Panc1 (cell line): ENCODE measurements around the gene LEFTY2.

Experiments
- POLR2AphosphoS5 ChIP-seq: IDR thresholded peaks from 2 replicates; pipeline ENCODE4 v1.6.1; 2012; ENCODE audit warnings: mild to moderate bottlenecking, low read depth, low read length, moderate library complexity
- SIN3A ChIP-seq: IDR thresholded peaks from 2 replicates; pipeline ENCODE4 v1.6.1; 2012; ENCODE audit warnings: low read depth, mild to moderate bottlenecking, low read length, moderate library complexity, borderline replicate concordance; ENCODE audit not compliant: insufficient read depth
- TF ChIP-seq, protein P1 (sequence below): fragments of 450-650 bp; IDR thresholded peaks from 2 replicates; pipeline ENCODE4 v1.5.1; 2017; ENCODE audit warnings: mild to moderate bottlenecking

DNA sequence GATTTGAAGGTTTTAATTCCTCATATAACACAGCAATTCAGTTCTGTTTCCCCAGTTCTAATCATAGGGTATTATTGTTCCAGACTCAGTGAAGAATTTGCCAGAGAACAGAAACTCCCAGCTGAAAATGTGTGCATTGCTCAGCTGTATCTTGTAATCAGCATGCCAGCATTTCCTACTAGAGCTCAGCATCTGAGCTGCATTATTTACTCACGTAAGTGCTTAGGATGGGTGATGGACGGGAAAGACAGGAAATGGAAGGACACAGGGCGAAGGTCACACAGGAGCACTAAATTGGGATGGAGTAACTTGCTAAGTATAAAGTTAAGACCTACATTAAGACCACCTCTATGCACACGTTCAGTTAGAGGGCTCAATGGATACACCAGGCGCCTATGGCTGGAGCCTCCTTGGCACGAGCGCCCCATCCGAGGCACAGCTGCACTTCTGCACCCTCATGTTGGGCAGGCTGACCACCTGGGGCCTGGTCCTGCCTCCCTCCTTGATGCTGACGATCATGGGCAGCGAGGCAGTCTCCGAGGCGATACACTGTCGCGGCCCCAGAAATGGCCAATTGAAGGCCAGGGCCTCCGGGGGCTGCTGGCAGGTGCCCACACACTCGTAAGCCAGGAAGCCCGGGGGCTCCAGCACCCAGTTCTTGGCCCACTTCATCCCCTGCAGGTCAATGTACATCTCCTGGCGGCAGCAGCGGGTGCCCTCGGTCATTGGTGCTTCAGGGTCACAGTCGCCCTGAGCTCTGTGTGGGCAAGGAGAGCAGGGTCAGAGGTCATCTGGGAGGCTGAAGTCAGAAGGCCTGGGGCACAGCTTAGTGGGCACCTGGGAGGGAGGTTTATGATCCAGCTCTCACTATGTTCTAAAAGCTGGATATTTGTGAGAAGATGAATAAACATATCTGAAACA, 3.7 kb downstream of the LEFTY2 start:
- TF ChIP-seq SIN3A (no peak), POLR2AphosphoS5 (no peak)
- TF ChIP-seq, protein P1, sequence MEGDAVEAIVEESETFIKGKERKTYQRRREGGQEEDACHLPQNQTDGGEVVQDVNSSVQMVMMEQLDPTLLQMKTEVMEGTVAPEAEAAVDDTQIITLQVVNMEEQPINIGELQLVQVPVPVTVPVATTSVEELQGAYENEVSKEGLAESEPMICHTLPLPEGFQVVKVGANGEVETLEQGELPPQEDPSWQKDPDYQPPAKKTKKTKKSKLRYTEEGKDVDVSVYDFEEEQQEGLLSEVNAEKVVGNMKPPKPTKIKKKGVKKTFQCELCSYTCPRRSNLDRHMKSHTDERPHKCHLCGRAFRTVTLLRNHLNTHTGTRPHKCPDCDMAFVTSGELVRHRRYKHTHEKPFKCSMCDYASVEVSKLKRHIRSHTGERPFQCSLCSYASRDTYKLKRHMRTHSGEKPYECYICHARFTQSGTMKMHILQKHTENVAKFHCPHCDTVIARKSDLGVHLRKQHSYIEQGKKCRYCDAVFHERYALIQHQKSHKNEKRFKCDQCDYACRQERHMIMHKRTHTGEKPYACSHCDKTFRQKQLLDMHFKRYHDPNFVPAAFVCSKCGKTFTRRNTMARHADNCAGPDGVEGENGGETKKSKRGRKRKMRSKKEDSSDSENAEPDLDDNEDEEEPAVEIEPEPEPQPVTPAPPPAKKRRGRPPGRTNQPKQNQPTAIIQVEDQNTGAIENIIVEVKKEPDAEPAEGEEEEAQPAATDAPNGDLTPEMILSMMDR, result no peak
